Testis (tissue), 2 donors: ENCODE data around the gene ATG5.

Experiments
- CTCF ChIP-seq, 3 experiments: fragments of 450-650 bp in 2 of 3; fragments of 200-600 bp in 1 of 3; sonication (generic) in 1 of 3; IDR thresholded peaks; one replicate each; pipeline ENCODE4 v1.5.1; 2016 to 2019; ENCODE audit warnings: antibody characterized with exemption in 3 of 3, mild to moderate bottlenecking in 2 of 3, moderate library complexity in 1 of 3
- POLR2A ChIP-seq: fragments of 450-650 bp; IDR thresholded peaks from one replicate; pipeline ENCODE4 v1.6.1; 2017; ENCODE audit warnings: antibody characterized with exemption, mild to moderate bottlenecking, moderate library complexity

GRCh38 chr6:106273087-106273486 lies 52.5 kb downstream of the ATG5 start:
- TF ChIP-seq CTCF (IDR thresholded peaks at IDR 0.05) (no peak), POLR2A (no peak)
